HG03060 (cell line): ENCODE results near the gene PDAP1.
"Not testable (repeated sequence)": the region's sequence is repeated elsewhere in the genome, so short reads cannot be mapped to it uniquely, and the experiment has no call there.

Experiments
- ATAC-seq: cut with Tn5 transposase; IDR thresholded peaks from one replicate; pipeline ENCODE4 v1.9.1; 2021; ENCODE audit warnings: low read depth, moderate number of reproducible peaks; ENCODE audit not compliant: unreplicated experiment

Gene PDAP1

DNA sequence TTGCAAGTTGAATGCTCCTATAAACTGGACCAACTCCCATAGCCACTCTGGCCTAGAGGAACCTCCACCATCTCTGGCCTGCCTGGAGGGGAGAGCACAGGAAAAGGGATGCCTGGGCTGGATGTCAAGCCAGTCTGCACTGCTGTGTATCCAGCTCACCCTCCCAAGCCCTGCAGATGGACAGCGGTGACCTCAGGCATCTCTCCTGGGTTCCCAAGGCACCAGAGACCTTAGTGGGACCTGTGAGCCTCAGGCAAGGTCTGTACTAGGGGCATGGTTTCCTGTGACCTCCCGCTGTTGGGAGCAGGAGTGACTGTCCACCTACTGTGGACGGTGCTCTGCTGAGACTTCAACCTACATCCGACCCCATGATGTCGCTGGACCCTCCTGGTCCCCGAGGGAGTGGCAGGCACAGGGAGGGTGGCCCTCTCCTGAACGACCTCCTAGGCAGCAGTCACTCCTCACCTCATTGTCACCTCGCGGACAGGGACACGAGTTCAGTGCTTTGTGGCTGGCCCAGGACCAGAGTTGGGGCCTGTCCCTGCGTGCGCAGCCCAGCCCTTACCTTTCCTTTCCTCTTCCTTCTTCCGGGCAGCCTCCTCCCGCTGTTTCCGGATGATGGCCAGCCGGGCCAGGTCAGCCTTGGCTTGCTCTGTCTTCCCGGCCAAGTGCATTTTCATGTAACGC is 11.0 kb downstream of the PDAP1 start:
- no peak for ATAC-seq

DNA sequence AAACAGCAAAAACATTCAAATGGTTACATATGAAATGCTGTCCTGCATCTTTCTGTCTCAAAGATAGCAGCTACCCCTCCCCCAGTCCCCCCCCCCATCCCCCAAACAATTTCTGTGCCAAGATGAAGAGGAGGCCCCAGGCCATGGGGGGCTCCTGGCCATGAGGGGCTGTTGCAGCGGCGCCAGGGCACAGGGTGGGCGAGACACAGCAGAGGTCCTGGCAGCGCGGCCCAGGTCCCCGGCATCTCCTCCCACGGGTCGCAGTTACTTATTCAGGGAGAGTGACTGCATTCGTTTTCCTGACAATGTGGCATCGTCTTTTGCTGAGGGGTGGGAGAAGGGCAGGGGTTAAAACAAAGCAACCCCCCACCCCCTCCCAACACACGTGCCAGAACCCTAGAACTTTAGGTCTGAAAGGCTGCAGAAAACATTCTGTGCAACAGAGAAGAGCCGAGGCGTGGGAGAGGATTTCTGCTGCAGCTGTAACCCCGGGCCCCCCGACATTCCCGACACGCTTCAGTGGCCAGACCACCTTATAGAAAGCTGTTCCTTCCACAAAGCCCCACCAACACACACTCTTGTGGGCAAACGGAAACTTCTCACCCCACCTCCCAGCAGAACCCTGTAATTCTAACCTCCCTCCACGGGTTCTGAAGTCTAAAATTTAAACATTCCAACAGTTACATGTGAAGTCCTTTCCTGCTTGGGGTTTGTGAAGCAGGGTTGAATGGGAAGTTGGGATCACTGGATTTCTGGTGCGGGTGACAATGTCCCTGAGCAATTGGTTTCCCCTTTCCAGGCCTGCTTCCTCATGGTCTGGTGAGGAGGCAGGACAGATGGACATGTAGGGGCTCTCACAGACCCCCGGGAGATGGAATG is 11.7 kb downstream of the PDAP1 start:
- ATAC-seq = no peak

DNA sequence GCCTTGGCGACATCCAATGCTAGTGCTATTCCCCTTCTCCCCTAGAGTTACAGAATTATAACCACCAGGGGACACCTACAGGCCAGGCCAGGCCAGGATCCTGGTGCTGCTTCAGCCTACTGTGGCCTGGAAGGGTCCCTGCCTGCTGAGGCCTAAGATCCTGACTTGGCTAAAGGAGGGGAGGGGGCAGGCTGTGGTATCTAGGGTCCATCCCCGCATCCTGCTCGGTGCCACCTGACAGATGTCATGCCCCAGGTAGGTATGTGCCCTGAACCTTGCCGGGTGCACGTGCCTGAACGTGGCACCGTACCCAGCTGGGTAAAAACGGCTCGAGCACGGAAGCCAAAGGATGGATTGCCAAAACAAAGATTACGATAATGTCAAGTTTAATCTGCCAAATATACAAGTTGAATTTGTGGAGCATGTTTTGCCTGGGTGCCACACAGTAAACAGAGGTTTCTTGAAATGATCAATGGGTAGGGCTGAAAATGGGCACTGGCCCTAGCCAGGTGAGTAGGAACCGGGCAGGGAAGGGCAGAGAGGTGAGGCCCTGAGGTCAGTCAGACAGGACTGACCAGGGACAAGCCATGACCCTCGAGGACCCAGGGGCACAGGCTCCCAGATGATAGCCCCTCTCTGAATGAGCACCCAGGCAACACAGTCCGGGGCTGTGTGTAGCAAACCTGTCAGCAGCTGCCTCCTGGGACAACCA is 12.6 kb downstream of the PDAP1 start:
- ATAC-seq = no peak

DNA sequence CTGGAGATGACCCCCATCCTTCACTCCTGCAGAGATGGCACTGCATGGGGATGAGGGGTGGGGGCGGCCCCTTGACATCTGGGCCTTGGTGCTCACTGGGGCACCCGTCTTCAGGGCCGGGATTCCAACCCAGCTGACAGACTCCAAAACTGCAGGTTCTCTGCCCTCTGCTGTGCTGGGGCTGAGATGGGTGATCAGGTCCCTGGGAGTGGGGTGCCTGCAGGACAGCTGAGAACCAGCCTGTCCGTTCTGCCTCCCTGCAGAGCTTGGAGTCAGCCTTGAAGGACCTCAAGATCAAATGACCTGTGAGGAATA is 14.3 kb downstream of the PDAP1 start:
- ATAC-seq = no peak

DNA sequence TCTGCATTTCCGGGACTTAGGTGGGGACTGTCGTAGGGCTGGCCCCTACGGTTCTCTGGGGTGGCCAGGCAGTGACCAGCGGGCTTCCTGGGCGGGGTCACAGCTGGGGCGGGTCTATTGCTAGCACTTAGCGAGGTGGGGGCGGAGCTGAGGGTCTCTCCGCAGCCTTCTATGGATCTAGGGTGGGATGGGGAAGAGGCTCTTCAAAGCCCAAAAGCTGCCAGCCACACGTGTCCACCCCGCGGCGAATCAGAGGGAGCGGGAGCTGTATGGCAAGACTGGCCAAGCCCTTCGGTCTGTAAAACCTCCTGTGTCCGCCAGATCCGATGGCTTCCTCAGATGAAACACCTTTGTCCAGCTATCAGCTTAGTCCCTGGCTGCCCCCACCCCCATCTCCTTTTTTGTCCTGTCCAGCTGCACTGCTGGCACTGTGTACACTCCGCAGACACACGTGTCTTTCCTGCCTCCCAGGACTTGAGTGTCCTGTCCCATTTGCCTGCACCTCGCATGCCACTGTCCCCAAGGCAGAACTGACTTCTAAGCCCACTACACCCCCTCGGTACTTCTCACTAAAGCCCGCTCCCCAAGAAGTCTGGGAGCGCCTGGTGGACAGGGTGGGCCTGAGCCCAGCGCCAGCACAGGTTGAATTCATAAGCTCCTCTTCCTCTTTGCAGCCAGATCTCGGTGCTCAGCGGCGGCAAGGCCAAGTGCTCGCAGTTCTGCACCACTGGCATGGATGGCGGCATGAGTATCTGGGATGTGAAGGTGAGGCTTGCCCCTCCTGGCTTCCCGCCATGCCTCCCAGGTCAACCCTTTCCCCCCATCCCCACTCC is 14.8 kb downstream of the PDAP1 start:
- ATAC-seq = no peak

DNA sequence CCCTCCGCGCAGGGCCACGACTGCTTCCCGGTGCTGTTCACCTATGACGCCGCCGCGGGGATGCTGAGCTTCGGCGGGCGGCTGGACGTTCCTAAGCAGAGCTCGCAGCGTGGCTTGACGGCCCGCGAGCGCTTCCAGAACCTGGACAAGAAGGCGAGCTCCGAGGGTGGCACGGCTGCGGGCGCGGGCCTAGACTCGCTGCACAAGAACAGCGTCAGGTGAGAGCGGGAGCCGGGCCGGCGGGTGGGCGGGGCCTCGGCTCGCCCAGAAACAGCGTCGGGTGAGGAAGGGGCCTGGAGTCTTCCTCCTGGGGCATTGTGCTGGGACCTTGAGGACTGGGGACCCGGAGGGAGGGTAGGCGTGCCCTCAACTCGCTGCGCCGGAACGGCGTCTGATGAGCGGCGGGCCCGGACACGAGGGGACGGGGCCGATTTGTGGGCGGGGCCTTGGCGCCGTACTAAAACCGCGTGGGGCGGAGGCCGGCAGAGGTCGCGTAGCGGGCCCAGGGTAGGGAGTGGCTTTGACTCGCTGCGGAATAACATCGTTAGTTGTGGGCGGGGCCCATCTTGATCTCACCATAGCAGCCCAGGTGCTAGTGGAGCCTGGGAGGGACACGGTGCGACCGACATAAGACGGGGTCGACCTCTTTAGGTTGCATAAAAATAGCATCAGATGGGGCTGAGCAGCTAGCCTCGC is 15.6 kb downstream of the PDAP1 start:
- ATAC-seq = no peak

DNA sequence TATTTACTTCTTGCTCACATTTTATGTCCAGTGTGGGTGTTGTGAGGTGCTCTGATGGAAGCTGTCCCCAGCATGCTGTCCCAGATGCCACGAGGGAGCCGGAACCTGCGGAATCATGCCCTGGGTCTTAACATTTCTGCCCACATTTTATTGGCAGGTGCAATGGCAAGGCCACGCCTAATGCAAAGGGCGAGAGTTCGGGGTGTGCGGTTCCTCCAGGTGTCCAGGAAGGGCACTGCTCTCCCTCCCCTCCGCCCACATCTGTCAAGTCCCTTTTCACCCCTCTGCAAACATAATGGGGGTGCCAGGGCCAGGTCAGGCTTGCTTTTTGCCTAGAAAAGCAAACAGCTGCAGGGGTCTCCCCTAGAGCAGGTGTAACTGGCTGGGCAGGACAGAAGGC is 16.4 kb downstream of the PDAP1 start:
- no peak for ATAC-seq

DNA sequence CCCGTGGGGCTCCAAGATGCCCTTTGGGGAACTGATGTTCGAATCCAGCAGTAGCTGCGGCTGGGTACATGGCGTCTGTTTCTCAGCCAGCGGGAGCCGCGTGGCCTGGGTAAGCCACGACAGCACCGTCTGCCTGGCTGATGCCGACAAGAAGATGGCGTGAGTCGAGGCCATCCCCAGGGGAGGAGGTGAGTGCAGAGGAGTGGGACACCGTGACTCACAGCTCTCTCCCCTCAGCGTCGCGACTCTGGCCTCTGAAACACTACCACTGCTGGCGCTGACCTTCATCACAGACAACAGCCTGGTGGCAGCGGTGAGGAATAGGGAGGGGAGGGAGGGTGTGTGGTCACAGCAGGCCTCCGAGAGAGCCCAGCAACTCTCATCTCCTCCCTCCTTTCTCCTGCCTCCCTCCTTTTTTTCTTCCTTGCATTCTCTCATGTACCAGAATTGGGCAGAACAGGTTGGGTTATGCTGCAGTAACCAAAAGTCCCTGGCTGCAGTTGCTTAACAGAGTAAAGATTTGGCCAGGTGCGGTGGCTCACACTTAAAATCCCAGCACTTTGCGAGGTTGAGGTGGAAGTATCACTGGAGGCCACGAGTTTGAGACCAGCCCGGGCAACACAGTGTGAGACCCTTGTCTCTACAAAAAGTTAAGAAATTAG is 17.3 kb downstream of the PDAP1 start:
- ATAC-seq = no peak

DNA sequence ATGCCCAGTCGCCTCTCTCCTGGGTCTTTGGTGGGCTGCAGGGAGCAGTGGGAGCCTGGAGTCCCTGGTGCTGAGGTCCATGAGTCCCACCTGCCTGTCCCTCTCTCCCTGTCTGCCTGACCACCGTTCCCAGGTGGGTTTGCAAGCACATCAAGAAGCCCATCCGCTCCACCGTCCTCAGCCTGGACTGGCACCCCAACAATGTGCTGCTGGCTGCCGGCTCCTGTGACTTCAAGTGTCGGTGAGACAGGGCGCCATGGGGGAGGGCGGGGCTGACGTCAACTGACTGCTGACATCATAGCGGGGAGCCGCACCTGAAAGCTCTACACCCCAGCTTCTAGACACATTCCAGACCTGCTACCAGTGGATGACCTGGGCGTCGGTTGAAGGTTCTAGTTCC is 18.6 kb downstream of the PDAP1 start:
- no peak for ATAC-seq

DNA sequence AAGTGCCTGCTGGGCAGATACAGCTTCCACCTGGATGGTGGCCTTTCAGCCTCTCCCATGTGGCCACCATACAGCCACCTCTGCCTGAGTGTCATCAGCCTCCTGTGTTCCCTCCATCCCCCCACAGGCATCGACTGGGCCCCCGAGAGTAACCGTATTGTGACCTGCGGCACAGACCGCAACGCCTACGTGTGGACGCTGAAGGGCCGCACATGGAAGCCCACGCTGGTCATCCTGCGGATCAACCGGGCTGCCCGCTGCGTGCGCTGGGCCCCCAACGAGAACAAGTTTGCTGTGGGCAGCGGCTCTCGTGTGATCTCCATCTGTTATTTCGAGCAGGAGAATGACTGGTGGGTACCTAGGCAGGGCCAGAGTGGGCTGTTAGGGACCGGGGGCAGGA is 20.5 kb downstream of the PDAP1 start:
- no peak for ATAC-seq

DNA sequence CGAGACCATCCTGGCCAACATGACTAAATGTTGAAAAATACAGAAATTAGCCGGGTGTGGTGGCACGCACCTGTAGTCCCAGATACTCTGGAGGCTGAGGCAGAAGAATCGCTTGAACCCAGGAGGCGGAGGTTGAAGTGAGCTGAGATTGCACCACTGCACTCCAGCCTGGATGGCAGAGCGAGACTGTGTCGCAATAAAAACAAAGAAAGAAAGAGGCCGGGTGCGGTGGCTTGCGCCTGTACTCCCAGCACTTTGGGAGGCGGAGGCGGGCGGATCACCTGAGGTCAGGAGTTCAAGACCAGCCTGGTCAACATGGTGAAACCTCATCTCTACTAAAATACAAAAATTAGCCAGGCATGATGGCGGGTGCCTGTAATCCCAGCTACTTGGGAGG is 21.2 kb downstream of the PDAP1 start:
- not testable (repeated sequence) for ATAC-seq

DNA sequence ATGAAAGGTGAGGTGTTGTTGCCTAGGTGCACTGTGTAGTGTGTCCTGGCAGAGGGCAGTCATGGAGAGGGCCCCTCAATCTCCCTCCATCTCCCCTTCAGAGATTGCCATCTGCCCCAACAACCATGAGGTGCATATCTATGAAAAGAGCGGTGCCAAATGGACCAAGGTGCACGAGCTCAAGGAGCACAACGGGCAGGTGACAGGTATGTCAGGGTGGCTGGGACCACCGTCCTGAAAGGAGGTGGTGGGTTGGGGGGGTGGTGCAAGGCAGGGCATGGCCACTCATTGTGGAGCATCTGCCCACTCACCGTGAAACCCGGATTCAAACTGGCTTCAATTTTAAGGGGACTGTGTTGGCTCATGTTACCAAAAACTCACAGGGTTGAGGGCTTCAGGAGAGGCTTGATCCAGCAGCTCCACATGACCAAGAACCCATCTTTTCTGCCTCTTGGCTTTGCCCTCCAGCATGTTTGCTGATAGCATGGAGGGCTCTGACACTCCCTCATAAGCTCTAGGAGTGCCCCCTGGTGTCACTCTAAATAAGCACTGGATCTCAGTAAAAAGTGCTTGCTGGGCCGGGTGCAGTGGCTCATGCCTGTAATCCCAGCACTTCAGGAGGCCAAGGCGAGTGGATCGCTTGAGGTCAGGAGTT is 21.7 kb downstream of the PDAP1 start:
- no peak for ATAC-seq

DNA sequence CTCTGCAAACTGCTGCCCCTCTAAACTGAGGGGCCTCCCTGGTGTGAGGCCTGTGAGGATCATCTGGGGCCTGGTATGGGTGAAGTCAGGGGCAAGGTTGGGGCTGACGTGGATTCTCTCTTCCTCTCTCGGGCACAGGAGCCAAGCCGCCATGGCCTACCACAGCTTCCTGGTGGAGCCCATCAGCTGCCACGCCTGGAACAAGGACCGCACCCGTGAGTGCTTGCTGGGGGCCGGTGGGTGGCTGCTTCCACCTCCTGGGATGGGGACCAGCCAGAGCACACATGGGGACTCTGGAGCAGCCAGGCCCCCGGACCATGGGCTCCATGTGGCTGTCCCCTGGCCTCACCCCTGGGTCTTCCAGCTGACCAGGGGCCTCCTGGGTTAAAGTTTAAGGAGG is 22.8 kb downstream of the PDAP1 start:
- ATAC-seq = no peak

DNA sequence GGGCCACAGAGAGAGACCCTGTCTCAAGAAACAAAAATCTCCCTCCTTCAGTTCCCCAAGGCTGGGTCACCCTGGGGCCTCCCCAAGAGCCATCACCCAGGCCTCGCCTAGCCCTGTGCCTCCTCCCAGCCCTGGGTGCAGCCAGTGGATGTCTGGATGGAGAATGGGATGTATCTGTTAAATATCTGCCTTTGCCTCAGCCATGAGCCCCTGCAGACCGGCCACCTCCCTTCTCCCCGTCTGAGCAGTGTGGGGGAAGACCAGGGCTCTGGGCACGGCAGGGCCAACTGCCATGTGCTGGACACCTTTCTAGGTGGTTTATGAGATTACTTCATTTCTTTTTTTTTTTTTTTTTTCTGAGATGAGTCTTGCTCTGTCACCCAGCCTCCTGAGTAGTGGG is 23.9 kb downstream of the PDAP1 start:
- ATAC-seq = no peak

DNA sequence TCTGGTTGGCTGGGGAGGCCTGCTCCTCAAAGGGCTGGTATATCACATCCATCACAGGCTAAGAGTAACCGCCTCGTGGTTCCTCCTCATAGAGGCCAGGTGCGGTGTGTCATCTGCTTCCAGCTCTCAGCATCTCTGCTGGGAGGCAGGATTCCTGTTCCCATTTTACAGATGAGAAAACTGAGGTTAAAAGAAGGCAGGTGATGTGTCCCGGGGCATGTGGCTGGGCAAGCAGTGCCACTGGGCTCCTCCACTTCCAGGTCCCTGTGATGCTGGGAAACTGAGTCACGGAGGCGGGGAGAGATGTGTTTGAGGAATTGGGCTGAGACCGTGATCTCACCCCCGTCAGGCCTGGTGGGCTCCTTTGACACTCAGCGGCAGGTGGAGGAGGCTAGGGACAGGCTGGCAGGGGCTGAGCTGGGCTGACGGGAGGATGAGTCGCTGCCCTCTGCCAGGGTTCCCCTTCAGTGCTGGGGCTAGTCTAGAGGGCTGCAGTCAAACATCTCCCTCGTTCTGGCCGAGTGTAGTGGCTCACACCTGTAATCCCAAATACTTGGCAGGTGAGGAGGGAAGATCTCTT is 24.5 kb downstream of the PDAP1 start:
- no peak for ATAC-seq

DNA sequence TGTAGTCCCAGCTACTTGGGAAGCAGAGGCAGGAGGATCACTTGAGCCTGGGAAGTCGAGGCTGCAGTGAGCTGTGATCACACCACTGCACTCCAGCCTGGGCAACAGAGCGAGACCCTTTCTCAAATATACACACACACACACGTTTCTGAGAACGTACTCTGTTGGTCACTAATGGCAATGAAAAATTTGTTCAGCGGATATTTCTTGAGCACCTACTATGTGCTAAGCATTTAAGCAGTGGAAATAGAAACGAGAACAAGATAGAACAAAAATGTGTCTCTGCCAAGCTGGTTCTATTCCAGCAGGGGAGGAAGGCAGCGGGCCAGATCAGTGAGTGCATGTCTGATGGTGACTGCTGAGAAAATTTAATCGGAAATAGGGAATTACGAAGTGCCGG is 25.2 kb downstream of the PDAP1 start:
- ATAC-seq = no peak

DNA sequence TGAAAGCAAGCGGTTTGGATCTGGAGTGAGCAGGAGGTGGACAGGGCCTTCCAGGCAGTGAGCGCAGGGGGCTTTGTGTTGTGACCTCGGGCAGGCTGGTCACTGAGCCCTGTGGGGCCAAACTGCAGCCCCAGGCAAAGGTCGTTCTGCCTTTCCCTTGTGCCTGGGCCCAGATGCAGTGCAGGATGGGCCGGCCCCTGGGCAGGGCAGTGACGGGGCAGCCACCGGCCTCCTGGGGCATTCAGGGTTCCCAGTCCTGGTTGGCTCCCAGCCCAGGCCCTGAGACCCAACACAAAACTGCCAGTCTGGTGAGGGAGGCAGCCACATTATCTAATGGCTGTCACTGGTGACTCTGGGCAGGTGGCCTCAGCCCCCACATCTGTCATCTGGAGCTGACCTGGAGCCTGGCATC is 26.7 kb downstream of the PDAP1 start:
- ATAC-seq = no peak

DNA sequence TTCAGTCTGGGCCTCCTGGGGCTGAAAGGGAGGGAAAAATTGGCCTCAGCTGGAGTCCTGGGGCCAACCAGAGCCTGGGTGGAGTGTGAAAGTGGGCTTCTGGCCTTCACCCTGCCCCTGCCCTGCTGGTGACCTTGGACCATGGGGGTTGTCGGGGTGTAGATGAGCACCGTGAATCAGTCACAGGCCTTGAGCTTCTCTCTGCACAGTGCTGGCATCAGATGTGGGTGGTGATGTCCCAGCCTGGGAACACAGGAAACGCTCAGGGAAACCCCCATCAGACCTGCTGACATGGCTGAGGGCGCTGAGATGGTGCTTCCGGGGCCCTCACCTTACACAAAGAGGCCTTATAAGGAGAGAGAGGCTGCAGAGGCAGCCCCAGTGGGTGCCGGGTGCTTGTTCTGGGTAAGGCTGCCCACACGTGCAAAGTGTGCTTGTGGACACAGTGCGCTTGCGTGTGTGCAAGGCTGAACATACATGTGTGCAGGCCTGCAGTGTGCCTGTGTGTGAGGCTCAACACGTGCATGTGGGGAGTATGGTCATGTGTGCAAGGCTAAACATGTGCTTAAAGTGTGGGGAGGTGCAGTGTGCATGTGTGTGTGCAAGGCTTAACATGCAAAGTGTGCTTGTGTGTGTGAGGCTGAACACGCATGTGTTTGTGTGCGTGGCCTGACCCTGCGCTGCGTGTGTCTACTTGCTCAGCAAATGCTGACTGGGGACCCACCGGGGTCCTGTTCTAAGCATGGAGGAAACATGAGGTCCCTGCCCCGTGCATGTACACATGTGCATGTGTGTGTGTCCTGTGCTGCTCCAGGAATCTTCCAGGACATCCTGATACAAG is 27.4 kb downstream of the PDAP1 start:
- peak; percentile 64 for ATAC-seq
